ENCODE data around the gene CCBE1.

- TF ChIP-seq CTCF (IDR thresholded peaks at IDR 0.05; ENCODE audit: insufficient read depth, low read length) = no peak
- no peak for TF ChIP-seq POLR2AphosphoS5 (IDR thresholded peaks at IDR 0.05; ENCODE audit: low read depth)
Observed at GRCh38 chr18:59577386-59577655, 119.9 kb downstream of the CCBE1 start.

Measured in HL-60 (cell line).